OCI-LY7 (cell line): Measurements from ENCODE around the gene MRPS22. TPM values are rescaled to one million over a fixed set of nuclear protein-coding genes. Genes with fewer than 3 reads are reported as not detected.

Experiments used
- BruUV-seq: library from RNA; stranded (reverse); fragments of 400-500 nt; replicated peaks from 2 replicates; lab custom pipeline; 2021; lab: Mats Ljungman, UMichigan
- CTCF ChIA-PET: fragments of 300-600 bp; sonication (Branson Sonifier 250); formaldehyde crosslinking; loops from one replicate; lab custom pipeline; 2022; ENCODE audit warnings: antibody characterized with exemption; ENCODE audit not compliant: unreplicated experiment; lab: Charles Lee
- POLR2A ChIA-PET: fragments of 300-600 bp; sonication (Branson Sonifier 250); formaldehyde crosslinking; loops from one replicate; lab custom pipeline; 2022; ENCODE audit warnings: antibody characterized with exemption; lab: Charles Lee
- DNase-seq: peaks from one replicate; pipeline ENCODE4 v3.0.0-alpha.2; 2015; ENCODE audit warnings: low spot score
- H2AFZ ChIP-seq: fragments of 200-600 bp; sonication (generic), shearing (Covaris generic); 2 replicates; pipeline ENCODE4 v1.6.1; 2014; ENCODE audit warnings: mild to moderate bottlenecking, antibody characterized with exemption, low read length, moderate library complexity
- H3K27ac ChIP-seq: fragments of 200-600 bp; sonication (generic); 2 replicates; pipeline ENCODE4 v1.5.1; 2014; ENCODE audit warnings: mixed run types, low read depth, mild to moderate bottlenecking, moderate library complexity, low read length, inconsistent platforms; ENCODE audit not compliant: poor library complexity, severe bottlenecking
- H3K36me3 ChIP-seq: fragments of 200-600 bp; sonication (generic); 2 replicates; pipeline ENCODE4 v1.6.1; 2014; ENCODE audit warnings: mild to moderate bottlenecking, antibody characterized with exemption, low read length, moderate library complexity, mixed read lengths; ENCODE audit not compliant: insufficient read depth
- H3K4me1 ChIP-seq: fragments of 200-600 bp; sonication (generic); 2 replicates; pipeline ENCODE4 v1.5.1; 2014; ENCODE audit warnings: mild to moderate bottlenecking, low read length; ENCODE audit not compliant: insufficient read depth, poor library complexity, severe bottlenecking
- H3K4me2 ChIP-seq: fragments of 200-600 bp; sonication (generic); 2 replicates; pipeline ENCODE4 v1.6.1; 2014; ENCODE audit warnings: mild to moderate bottlenecking, low read length
- H3K4me3 ChIP-seq: fragments of 200-600 bp; sonication (generic); 2 replicates; pipeline ENCODE4 v1.5.1; 2014; ENCODE audit warnings: mild to moderate bottlenecking, low read depth, low read length; ENCODE audit not compliant: poor library complexity, severe bottlenecking
- H3K79me2 ChIP-seq: fragments of 200-600 bp; sonication (generic); 2 replicates; pipeline ENCODE4 v1.6.1; 2016; ENCODE audit warnings: low read depth, mild to moderate bottlenecking, low read length, moderate library complexity, mixed read lengths; ENCODE audit not compliant: insufficient read depth
- H3K9me2 ChIP-seq: fragments of 200-600 bp; sonication (generic); 2 replicates; pipeline ENCODE4 v1.6.1; 2016; ENCODE audit warnings: mild to moderate bottlenecking, low read length, mixed read lengths; ENCODE audit not compliant: insufficient read depth
- H3K9me3 ChIP-seq: fragments of 200-600 bp; sonication (generic); 2 replicates; pipeline ENCODE4 v1.6.1; 2014; ENCODE audit warnings: mild to moderate bottlenecking, mixed run types, low read length, mixed read lengths
- H4K20me1 ChIP-seq: fragments of 200-600 bp; sonication (generic); 2 replicates; pipeline ENCODE4 v1.6.1; 2014; ENCODE audit warnings: mild to moderate bottlenecking, antibody characterized with exemption, low read length, moderate library complexity, mixed read lengths; ENCODE audit not compliant: insufficient read depth
- CTCF ChIP-seq: fragments of 200-600 bp; sonication (generic); conservative IDR thresholded peaks from 2 replicates; pipeline ENCODE4 v1.5.1; 2014; ENCODE audit warnings: mild to moderate bottlenecking, antibody characterized with exemption, low read length, moderate library complexity, mixed read lengths
- EZH2phosphoT487 ChIP-seq: fragments of 200-600 bp; sonication (generic); IDR thresholded peaks from 2 replicates; pipeline ENCODE4 v1.6.1; 2018; ENCODE audit warnings: low read depth, borderline replicate concordance, mild to moderate bottlenecking, mixed run types, antibody characterized with exemption, low read length, moderate library complexity, mixed read lengths
- intact Hi-C: fragments of 100-400 bp; cut with micrococcal nuclease; formaldehyde crosslinking; loops from one replicate; pipeline ENCODE4 v1.10.0; 2022; ENCODE audit not compliant: unreplicated experiment
- total RNA-seq, 2 experiments: library from RNA; depleted of rRNA in 1 of 2; stranded (reverse); fragments of >200 nt in 1 of 2; shearing (Covaris generic) in 1 of 2; gene quantifications; 2 replicates each; pipeline ENCODE4 v1.2.3, GENCODE V29; 2014 to 2022

MRPS22 gene
- total RNA-seq, 2 experiments from 2014 or later: 54.9 to 61.4 TPM

DNA sequence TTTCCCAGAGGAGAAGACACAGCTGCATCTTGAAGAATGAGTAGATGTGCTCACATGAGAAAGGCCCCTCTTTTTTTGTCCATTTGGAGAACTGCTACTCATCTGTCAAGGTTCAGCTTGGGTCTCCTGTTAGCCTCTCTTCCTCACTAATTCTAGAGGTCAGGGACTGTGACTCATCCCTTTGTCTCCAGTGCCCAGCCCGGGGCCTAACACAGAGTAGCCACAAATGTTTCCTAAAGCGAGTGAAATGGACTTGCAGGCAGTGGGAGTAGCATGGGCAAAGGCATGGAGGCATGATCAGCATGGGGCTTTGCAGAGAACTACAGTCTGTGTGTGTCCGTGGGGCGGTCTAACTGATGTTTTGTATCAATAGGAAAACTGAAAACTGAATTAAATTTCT lies 33.9 kb upstream of the MRPS22 start:
- no peaks in the 10 kb centered on the region for H3K36me3 ChIP-seq
- TF ChIP-seq CTCF (no peak), EZH2phosphoT487 (no peak)
- ChIA-PET CTCF (no interaction called here), POLR2A (no interaction called here)
- no TSS peak for BruUV-seq
- H3K9me3 ChIP-seq: no peaks in the 10 kb centered on the region
- intact Hi-C loops: no loop called here
- DNase-seq: no peak
- no peak overlapping the region for H3K4me3 ChIP-seq
- H3K9me2 ChIP-seq: no peaks in the 10 kb centered on the region
- H2AFZ ChIP-seq: no peak overlapping the region
- H3K79me2 ChIP-seq: no peaks in the 10 kb centered on the region
- no peaks in the 10 kb centered on the region for H3K4me1 ChIP-seq
- no peaks in the 10 kb centered on the region for H4K20me1 ChIP-seq
- H3K4me2 ChIP-seq: no peak overlapping the region
- H3K27ac ChIP-seq: no peak overlapping the region

- no peaks in the 10 kb centered on the region for H3K4me1 ChIP-seq
- no peak overlapping the region for H3K4me2 ChIP-seq
- ChIA-PET CTCF (no interaction called here), POLR2A (no interaction called here)
- no TSS peak for BruUV-seq
- intact Hi-C loops: no loop called here
- no peaks in the 10 kb centered on the region for H3K9me3 ChIP-seq
- no peak overlapping the region for H3K27ac ChIP-seq
- H3K79me2 ChIP-seq: no peaks in the 10 kb centered on the region
- no peaks in the 10 kb centered on the region for H4K20me1 ChIP-seq
- no peak overlapping the region for H3K4me3 ChIP-seq
- no peak for DNase-seq
- no peaks in the 10 kb centered on the region for H3K36me3 ChIP-seq
- TF ChIP-seq EZH2phosphoT487: no peak
- no peak for TF ChIP-seq CTCF
- H3K9me2 ChIP-seq: no peaks in the 10 kb centered on the region
- no peak overlapping the region for H2AFZ ChIP-seq
Observed at GRCh38 chr3:139310474-139310933, 33.3 kb upstream of the MRPS22 start.

DNA sequence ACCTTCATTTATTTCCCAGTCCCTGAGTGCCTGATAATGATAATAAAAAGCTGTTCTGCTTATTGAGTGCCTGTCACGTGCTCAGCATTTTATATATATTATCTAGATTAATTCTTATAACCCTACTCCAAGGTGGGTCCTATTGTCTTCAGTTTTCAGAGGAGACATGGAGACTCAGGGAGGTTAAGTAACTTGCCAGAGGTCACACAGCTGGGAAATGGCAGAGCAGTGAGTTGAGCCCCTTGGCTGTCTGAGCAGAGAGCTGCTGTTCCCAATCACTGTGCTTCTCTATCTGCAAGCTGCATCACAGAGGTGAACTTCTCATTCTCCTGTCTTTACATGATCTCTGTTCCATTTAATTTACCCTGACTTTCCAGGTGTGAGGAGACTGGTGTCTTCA lies 32.3 kb upstream of the MRPS22 start:
- Histone ChIP-seq H3K9me3 (no peaks in the 10 kb centered on the region), H4K20me1 (no peaks in the 10 kb centered on the region), H2AFZ (no peak overlapping the region), H3K79me2 (no peaks in the 10 kb centered on the region), H3K4me3 (no peak overlapping the region), H3K27ac (no peak overlapping the region), H3K9me2 (no peaks in the 10 kb centered on the region), H3K4me1 (no peaks in the 10 kb centered on the region), H3K36me3 (no peaks in the 10 kb centered on the region), H3K4me2 (no peak overlapping the region)
- BruUV-seq: no TSS peak
- ChIA-PET POLR2A (no interaction called here), CTCF (no interaction called here)
- intact Hi-C loops: no loop called here
- no peak for DNase-seq
- TF ChIP-seq EZH2phosphoT487: no peak
- TF ChIP-seq CTCF: no peak
